Stomach (tissue), 4 donors: ENCODE results near the gene CHRND.

ENCODE experiments used
- POLR2A ChIP-seq, 4 donors: fragments of 450-650 bp; IDR thresholded peaks; one replicate each; pipeline ENCODE4 v1.6.1; 2016; ENCODE audit warnings: antibody characterized with exemption in 4 of 4, control low read depth in 2 of 4, mild to moderate bottlenecking in 1 of 4, moderate library complexity in 1 of 4
- POLR2AphosphoS5 ChIP-seq, 3 donors: sonication (generic); formaldehyde crosslinking; IDR thresholded peaks; one replicate each; pipeline ENCODE4 v1.6.1; 2016; ENCODE audit warnings: antibody characterized with exemption in 3 of 3
- TF ChIP-seq, protein P1 (sequence below), 7 experiments: fragments of 450-650 bp in 4 of 7; fragments of 200-600 bp in 3 of 7; sonication (generic) in 3 of 7; IDR thresholded peaks; one replicate each; pipeline ENCODE4 v1.5.1; 2016 to 2019; ENCODE audit warnings: antibody characterized with exemption in 7 of 7, control low read depth in 2 of 7, mild to moderate bottlenecking in 1 of 7

DNA sequence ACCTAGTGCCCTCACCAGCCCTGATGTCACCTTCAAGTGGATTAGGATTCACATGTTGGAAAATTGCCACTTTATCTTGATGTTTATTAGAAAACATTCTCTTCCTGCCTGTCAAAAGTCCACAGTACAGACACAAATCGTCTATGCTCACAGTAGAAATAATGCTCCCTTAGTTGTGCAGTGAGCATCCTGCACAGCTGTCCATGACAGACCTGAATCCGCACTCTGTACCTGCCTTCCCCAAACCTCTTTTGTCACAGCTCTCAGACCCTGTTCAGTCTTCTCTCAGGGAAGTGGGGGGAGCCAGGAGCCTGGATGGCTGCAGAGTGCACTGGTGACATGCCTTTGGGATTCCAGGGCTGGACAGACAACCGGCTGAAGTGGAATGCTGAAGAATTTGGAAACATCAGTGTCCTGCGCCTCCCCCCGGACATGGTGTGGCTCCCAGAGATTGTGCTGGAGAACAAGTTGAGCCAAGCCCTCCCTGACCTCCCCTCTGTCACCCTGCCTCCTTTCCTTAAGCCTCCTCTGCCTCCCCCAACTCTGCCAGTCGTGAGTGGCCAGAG lies 2.0 kb downstream of the CHRND start:
- no peak for TF ChIP-seq POLR2AphosphoS5 (IDR thresholded peaks at IDR 0.05)
- TF ChIP-seq, protein P1, sequence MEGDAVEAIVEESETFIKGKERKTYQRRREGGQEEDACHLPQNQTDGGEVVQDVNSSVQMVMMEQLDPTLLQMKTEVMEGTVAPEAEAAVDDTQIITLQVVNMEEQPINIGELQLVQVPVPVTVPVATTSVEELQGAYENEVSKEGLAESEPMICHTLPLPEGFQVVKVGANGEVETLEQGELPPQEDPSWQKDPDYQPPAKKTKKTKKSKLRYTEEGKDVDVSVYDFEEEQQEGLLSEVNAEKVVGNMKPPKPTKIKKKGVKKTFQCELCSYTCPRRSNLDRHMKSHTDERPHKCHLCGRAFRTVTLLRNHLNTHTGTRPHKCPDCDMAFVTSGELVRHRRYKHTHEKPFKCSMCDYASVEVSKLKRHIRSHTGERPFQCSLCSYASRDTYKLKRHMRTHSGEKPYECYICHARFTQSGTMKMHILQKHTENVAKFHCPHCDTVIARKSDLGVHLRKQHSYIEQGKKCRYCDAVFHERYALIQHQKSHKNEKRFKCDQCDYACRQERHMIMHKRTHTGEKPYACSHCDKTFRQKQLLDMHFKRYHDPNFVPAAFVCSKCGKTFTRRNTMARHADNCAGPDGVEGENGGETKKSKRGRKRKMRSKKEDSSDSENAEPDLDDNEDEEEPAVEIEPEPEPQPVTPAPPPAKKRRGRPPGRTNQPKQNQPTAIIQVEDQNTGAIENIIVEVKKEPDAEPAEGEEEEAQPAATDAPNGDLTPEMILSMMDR (IDR thresholded peaks at IDR 0.05), result no peak
- TF ChIP-seq POLR2A (IDR thresholded peaks at IDR 0.05), result no peak
